HL-60 (cell line): ENCODE data around the gene PLEKHG3.

Source experiments
- DNase-seq, 2 experiments: peaks; one replicate each; pipeline ENCODE4 v3.0.0-alpha.2; 2010 to 2020; ENCODE audit warnings: low read depth in 1 of 2, low spot score in 1 of 2
- H3K27ac ChIP-seq: fragments of 250-450 bp; sonication (Bioruptor Pico); replicated peaks from 2 replicates; pipeline ENCODE4 v1.5.1; 2020; ENCODE audit warnings: mild to moderate bottlenecking, moderate library complexity
- H3K27me3 ChIP-seq: fragments of 250-450 bp; sonication (Bioruptor Pico); 2 replicates; pipeline ENCODE4 v1.5.1; 2021; ENCODE audit warnings: mild to moderate bottlenecking, moderate library complexity; ENCODE audit not compliant: insufficient read depth, poor library complexity, severe bottlenecking
- H3K4me3 ChIP-seq: replicated peaks from 2 replicates; pipeline ENCODE4 v1.5.1; 2011; ENCODE audit warnings: mild to moderate bottlenecking, control low read depth, low read length; ENCODE audit not compliant: insufficient read depth
- CTCF ChIP-seq: IDR thresholded peaks from one replicate; pipeline ENCODE4 v1.5.1; 2011; ENCODE audit warnings: low read length, control low read depth, inconsistent platforms; ENCODE audit not compliant: insufficient read depth
- GABPA ChIP-seq: IDR thresholded peaks from 2 replicates; pipeline ENCODE4 v1.6.1; 2012; ENCODE audit warnings: low read depth
- POLR2AphosphoS5 ChIP-seq: IDR thresholded peaks from 2 replicates; pipeline ENCODE4 v1.6.1; 2012; ENCODE audit warnings: low read depth
- REST ChIP-seq: IDR thresholded peaks from 2 replicates; pipeline ENCODE4 v1.6.1; 2012; ENCODE audit warnings: low read depth; ENCODE audit not compliant: insufficient replicate concordance
- SPI1 ChIP-seq: IDR thresholded peaks from 2 replicates; pipeline ENCODE4 v1.6.1; 2012; ENCODE audit warnings: low read depth, mild to moderate bottlenecking, borderline replicate concordance

PLEKHG3 gene

GRCh38 chr14:64700290-64700689 is 3.9 kb upstream of the PLEKHG3 start:
- TF ChIP-seq POLR2AphosphoS5 (no peak), CTCF (no peak)
- no peak for DNase-seq
- H3K27ac ChIP-seq: no peak overlapping the region

GRCh38 chr14:64700894-64701293 is 3.3 kb upstream of the PLEKHG3 start:
- no peak overlapping the region for H3K27ac ChIP-seq
- no peak for DNase-seq
- H3K27me3 ChIP-seq: no peaks in the 10 kb centered on the region
- no peak for TF ChIP-seq POLR2AphosphoS5
- TF ChIP-seq SPI1: no peak
- no peak for TF ChIP-seq REST
- no peak for TF ChIP-seq GABPA
- TF ChIP-seq CTCF: no peak
- no peak overlapping the region for H3K4me3 ChIP-seq

More at GRCh38 chr14:64700290-64700689, 3.9 kb upstream of the PLEKHG3 start:
- Histone ChIP-seq H3K27me3 (no peaks in the 10 kb centered on the region), H3K4me3 (no peak overlapping the region)

- TF ChIP-seq SPI1 (no peak), POLR2AphosphoS5 (no peak), REST (no peak), CTCF (no peak), GABPA (no peak)
- no peak overlapping the region for H3K4me3 ChIP-seq
- no peaks in the 10 kb centered on the region for H3K27me3 ChIP-seq
- H3K27ac ChIP-seq: no peak overlapping the region
- no peak for DNase-seq
Observed at GRCh38 chr14:64701660-64702059, 2.6 kb upstream of the PLEKHG3 start.

- TF ChIP-seq POLR2AphosphoS5 (no peak), SPI1 (no peak), CTCF (no peak), REST (no peak), GABPA (no peak)
- H3K27ac ChIP-seq: no peak overlapping the region
- no peaks in the 10 kb centered on the region for H3K27me3 ChIP-seq
- H3K4me3 ChIP-seq: no peak overlapping the region
- no peak for DNase-seq
Observed at GRCh38 chr14:64702493-64703394, 1.5 kb upstream of the PLEKHG3 start.
